Ishikawa (cell line): Measurements from ENCODE around the gene INPP4A.

Experiments
- CEBPB ChIP-seq: IDR thresholded peaks from 2 replicates; pipeline ENCODE4 v1.6.1; 2012
- CREB1 ChIP-seq: IDR thresholded peaks from 2 replicates; pipeline ENCODE4 v1.6.1; 2012; ENCODE audit warnings: low read depth
- EGR1 ChIP-seq: IDR thresholded peaks from 2 replicates; pipeline ENCODE4 v1.6.1; 2012
- EP300 ChIP-seq: IDR thresholded peaks from 2 replicates; pipeline ENCODE4 v1.6.1; 2012; ENCODE audit warnings: borderline replicate concordance
- FOXM1 ChIP-seq: IDR thresholded peaks from 2 replicates; pipeline ENCODE4 v1.6.1; 2012; ENCODE audit warnings: low read depth, borderline replicate concordance
- MAX ChIP-seq: IDR thresholded peaks from 2 replicates; pipeline ENCODE4 v1.6.1; 2012
- NFIC ChIP-seq: IDR thresholded peaks from 2 replicates; pipeline ENCODE4 v1.6.1; 2012
- RAD21 ChIP-seq: IDR thresholded peaks from 2 replicates; pipeline ENCODE4 v1.6.1; 2012; ENCODE audit warnings: low read depth
- REST ChIP-seq: IDR thresholded peaks from 2 replicates; pipeline ENCODE4 v1.6.1; 2012; ENCODE audit warnings: low read depth, mild to moderate bottlenecking
- TAF1 ChIP-seq: IDR thresholded peaks from 2 replicates; pipeline ENCODE4 v1.6.1; 2012; ENCODE audit warnings: low read depth, mild to moderate bottlenecking
- TCF12 ChIP-seq: IDR thresholded peaks from 2 replicates; pipeline ENCODE4 v1.6.1; 2012; ENCODE audit warnings: low read depth
- TEAD4 ChIP-seq: IDR thresholded peaks from 2 replicates; pipeline ENCODE4 v1.6.1; 2012
- YY1 ChIP-seq: IDR thresholded peaks from 2 replicates; pipeline ENCODE4 v1.6.1; 2012; ENCODE audit warnings: low read depth
- ZBTB7A ChIP-seq: IDR thresholded peaks from 2 replicates; pipeline ENCODE4 v1.6.1; 2012; ENCODE audit warnings: low read depth
- TF ChIP-seq, protein P1 (sequence below): IDR thresholded peaks from 2 replicates; pipeline ENCODE4 v1.6.1; 2012

The INPP4A gene

GRCh38 chr2:98569197-98569793, 124.6 kb downstream of the INPP4A start:
- TF ChIP-seq RAD21 = peak; percentile 61
- no peak for TF ChIP-seq ZBTB7A
- no peak for TF ChIP-seq YY1

DNA sequence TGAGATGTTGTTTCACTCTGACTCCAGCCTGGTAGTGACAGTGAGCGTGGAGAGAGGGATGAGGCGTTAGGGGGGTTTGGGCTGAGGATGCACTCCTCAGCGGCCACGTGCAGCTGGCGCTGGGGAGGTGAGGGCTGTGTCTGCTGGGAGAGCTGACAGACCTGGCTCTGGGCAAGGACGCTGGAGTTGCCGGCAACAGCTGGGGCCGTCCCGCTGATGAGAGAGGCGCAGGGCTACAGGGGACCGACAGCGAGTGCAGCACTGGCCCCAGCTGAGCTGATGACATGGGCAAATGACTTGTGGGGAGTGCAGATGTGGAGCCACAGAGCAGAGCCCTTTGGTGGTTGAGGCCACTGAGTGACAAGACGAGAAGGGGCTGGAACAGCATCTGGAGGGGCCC, 125.3 kb downstream of the INPP4A start:
- TF ChIP-seq EGR1 (no peak), YY1 (no peak), ZBTB7A (no peak), FOXM1 (no peak), EP300 (no peak), MAX (no peak), RAD21 (no peak), NFIC (no peak), TAF1 (no peak), TEAD4 (no peak), TCF12 (no peak), REST (no peak), CEBPB (no peak), CREB1 (no peak)
- TF ChIP-seq, protein P1, sequence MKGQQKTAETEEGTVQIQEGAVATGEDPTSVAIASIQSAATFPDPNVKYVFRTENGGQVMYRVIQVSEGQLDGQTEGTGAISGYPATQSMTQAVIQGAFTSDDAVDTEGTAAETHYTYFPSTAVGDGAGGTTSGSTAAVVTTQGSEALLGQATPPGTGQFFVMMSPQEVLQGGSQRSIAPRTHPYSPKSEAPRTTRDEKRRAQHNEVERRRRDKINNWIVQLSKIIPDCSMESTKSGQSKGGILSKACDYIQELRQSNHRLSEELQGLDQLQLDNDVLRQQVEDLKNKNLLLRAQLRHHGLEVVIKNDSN = no peak

- no peak for TF ChIP-seq MAX
These were observed 125.7 kb downstream of the INPP4A start for GRCh38 chr2:98570356-98570755.

DNA sequence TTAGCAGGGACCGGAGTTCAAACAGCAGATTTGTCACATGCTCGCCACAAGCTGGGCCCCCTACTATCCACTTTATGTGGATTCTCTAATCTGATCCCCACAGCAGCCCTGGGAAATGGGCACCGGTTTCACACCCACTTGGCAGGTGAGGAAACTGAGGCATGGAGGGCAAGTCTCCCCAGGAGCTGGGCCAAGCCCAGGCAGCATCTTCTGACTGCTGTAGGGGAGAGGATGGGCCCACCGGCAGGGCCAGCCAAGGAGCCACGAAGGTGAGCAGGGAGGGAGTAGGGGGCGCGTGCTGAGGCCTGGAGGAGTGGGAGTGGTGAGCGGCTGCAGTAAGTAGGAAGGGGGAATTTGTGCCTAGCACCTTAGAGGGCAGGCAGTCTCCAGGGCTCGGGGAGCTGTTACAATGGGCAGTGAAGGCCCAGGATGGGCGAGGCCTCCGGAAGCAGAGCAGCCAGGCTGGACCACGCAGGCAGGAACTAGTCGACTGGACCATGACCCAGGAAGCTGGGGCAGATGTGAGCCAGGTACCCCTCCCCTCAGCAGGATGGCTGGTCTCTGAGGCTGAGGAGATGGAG, 126.6 kb downstream of the INPP4A start:
- TF ChIP-seq TAF1 = no peak
- no peak for TF ChIP-seq RAD21
- no peak for TF ChIP-seq CEBPB
- no peak for TF ChIP-seq NFIC
- no peak for TF ChIP-seq FOXM1
- no peak for TF ChIP-seq EGR1
- no peak for TF ChIP-seq REST
- no peak for TF ChIP-seq MAX
- no peak for TF ChIP-seq EP300
- TF ChIP-seq CREB1 = no peak
- no peak for TF ChIP-seq TCF12
- no peak for TF ChIP-seq ZBTB7A
- no peak for TF ChIP-seq TEAD4

DNA sequence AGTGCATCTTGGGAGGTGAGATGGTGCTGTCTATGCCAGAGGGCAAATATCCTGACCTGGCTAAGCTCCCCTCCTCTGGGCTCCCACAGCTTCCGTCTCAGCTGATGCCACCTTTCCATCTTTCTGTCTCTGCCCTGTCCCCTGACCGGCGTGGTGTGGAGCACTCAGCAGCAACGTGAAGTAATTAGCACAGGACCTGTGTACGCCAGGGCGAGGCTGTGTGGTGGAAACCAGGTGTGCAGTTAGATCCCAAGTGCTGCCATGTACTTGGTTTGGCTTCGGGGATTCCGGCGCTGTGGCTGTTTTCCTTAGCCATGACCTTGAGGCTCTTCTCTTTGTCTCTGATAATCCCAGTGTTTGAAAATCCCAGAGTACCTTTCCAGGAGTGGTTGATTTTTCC, 127.1 kb downstream of the INPP4A start:
- TF ChIP-seq REST (no peak), TCF12 (no peak), MAX (no peak), CEBPB (no peak), TAF1 (no peak), RAD21 (no peak), YY1 (no peak), ZBTB7A (no peak), TEAD4 (no peak), EGR1 (no peak), NFIC (no peak), EP300 (no peak)
- TF ChIP-seq, protein P1 = no peak
